HepG2 (cell line): Measurements from ENCODE around the gene ACBD6. TPM values are rescaled to one million over a fixed set of nuclear protein-coding genes. Genes with fewer than 3 reads are reported as not detected.

Experiments
- GATAD1 ChIP-seq: IDR thresholded peaks from 2 replicates; pipeline ENCODE4 v1.6.1; 2016; ENCODE audit warnings: missing genetic modification reagents, missing compliant biosample characterization
- SNAPC4 ChIP-seq: sonication (generic); formaldehyde crosslinking; IDR thresholded peaks from 2 replicates; pipeline ENCODE4 v1.4.0; 2020; ENCODE audit warnings: mild to moderate bottlenecking, missing genetic modification reagents
- ZBTB33 ChIP-seq: sonication (generic); formaldehyde crosslinking; IDR thresholded peaks from 2 replicates; pipeline ENCODE4 v1.4.0; 2020; ENCODE audit warnings: missing genetic modification reagents
- ZNF510 ChIP-seq: sonication (generic); formaldehyde crosslinking; IDR thresholded peaks from 2 replicates; pipeline ENCODE4 v1.4.0; 2020; ENCODE audit warnings: low read depth, mild to moderate bottlenecking, missing genetic modification reagents
- ZNF563 ChIP-seq: sonication (generic); formaldehyde crosslinking; IDR thresholded peaks from 2 replicates; pipeline ENCODE4 v1.8.0; 2022; ENCODE audit warnings: mild to moderate bottlenecking, moderate library complexity, missing genetic modification reagents
- ZZZ3 ChIP-seq: sonication (generic); formaldehyde crosslinking; IDR thresholded peaks from 2 replicates; pipeline ENCODE4 v1.4.0; 2020; ENCODE audit warnings: missing genetic modification reagents, mild to moderate bottlenecking, borderline replicate concordance
- polyA plus RNA-seq, 8 experiments: library from polyadenylated mRNA; depleted of rRNA in 3 of 8; stranded (reverse) in 7 of 8; unstranded in 1 of 8; fragments of >200 nt; fragmentation: Illumina TruSeq in 4 of 8; extraction: Trizol in 4 of 8; gene quantifications; 2 replicates each; pipeline versions ENCODE4 v1.2.1 to v1.2.3, GENCODE V29; 2011 to 2016; ENCODE audit warnings: low read depth in 4 of 8, missing spikeins in 1 of 8, mixed read lengths in 1 of 8; ENCODE audit not compliant: insufficient read depth in 1 of 8
- total RNA-seq, 5 experiments: library from RNA; depleted of rRNA; stranded (reverse); fragments of >200 nt; fragmentation: Illumina TruSeq; extraction: Trizol; gene quantifications; 2 replicates each; pipeline ENCODE4 v1.2.3, GENCODE V29; 2016; ENCODE audit warnings: low read depth in 1 of 5

The ACBD6 gene
- total and polyA plus RNA-seq, 2 of the 13 experiments (the other 11 are each of a cell fraction or from before 2014, with no cell fraction given): 33.5 to 47.2 TPM

GRCh38 chr1:180498594-180498993, 3.8 kb downstream of the ACBD6 start (continued):
- no peak for TF ChIP-seq SNAPC4 (CRISPR knock-in tag)
- TF ChIP-seq GATAD1 (CRISPR knock-in tag): no peak
- no peak for TF ChIP-seq ZNF563
- 0 out of 2 replicates have a peak, but pooled peaks have one; percentile 6 for TF ChIP-seq ZBTB33 (CRISPR knock-in tag)
- TF ChIP-seq ZZZ3 (CRISPR knock-in tag): no peak
- no peak for TF ChIP-seq ZNF510 (CRISPR knock-in tag)
